Forelimb muscle (tissue), 1 donor: ENCODE results near the gene FAM107B. TPM values are rescaled to one million over a fixed set of nuclear protein-coding genes. Genes with fewer than 3 reads are reported as not detected.
"Not testable (repeated sequence)": the region's sequence is repeated elsewhere in the genome, so short reads cannot be mapped to it uniquely, and the experiment has no call there.

Experiments
- DNase-seq: peaks from one replicate; pipeline ENCODE4 v3.0.0-alpha.2; 2013; ENCODE audit warnings: low read depth
- polyA plus RNA-seq: library from polyadenylated mRNA; unstranded; fragments of 120-200 nt; gene quantifications from one replicate; pipeline ENCODE4 v1.2.1, GENCODE V29; 2013; ENCODE audit not compliant: insufficient read length

The FAM107B gene
- polyA plus RNA-seq, 1 donor = 17.7 TPM

DNA sequence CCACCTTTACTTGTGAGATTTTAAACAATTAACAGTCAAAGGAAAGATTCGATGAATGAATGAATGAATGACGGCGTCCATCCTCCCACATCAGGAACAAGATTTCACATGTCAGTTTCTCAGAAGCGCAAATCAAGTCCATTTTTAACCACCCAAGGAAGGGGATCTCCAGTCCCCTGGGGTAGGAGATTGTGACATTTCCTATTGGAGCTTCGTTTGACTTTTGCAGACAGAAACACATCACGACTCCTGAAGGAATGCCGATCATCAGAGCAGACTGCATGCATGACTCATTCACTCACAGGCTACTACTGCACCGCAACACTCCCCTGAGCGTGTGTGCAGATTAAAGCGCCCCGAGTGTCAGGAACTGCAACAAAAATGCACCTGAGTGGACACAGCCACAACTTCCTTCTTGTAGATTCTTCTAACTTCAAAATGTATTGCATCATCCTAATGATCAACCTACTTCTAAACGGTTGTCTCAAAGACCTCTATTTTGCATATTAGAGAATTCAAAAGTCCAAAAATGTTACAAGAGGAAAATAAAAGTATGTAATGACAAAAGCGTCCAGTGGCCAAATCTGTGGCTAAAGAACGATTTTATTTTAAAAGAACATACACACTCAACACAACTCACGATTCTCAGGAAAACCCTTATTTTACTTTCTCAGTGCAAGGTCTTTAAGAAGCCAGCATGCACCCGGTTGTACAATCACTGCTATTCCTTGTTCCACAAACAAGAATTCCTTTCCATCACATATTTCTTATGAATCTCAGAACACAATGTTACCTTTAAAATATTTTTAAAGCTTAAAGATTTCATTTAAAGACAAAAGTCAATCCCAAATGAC, 172.6 kb downstream of the FAM107B start:
- no peak for DNase-seq

DNA sequence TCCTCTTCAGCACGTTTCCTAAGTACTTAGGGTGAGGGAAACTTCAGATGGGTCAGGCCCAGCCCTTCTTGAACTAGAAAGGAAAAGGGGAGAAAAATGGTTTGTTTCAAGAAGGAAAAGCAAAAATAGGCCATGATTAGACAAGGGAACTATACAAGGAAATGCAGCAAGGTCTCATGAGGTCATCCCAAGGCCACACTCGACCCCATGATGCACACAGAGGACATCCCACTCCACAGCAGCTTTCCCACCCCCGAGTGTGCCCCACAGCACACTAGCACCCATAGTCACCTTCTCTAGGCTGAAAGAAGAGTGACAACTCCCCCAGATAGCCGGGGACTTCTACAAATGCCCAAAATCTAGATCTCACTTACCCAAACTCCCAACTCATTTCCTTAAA, 173.4 kb downstream of the FAM107B start:
- no peak for DNase-seq

DNA sequence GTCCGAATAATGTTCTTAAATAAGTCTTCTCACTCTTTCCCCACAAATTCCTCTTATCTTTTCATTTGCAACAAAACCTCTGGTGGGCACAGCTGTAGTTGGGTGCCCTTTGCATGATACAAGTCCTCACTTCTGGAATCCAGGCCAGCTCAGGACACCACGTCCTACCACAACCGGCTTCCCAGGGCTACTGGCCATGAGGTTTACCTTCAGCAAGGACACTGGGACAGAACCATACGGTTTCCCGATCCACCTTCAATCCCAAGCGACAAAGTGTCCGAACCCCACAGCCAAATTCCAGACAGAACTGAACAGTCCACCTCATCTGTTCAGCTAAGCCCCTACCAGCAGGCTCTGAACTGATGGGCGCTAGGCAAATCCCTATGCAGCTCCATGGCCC, 174.6 kb downstream of the FAM107B start:
- no peak for DNase-seq

DNA sequence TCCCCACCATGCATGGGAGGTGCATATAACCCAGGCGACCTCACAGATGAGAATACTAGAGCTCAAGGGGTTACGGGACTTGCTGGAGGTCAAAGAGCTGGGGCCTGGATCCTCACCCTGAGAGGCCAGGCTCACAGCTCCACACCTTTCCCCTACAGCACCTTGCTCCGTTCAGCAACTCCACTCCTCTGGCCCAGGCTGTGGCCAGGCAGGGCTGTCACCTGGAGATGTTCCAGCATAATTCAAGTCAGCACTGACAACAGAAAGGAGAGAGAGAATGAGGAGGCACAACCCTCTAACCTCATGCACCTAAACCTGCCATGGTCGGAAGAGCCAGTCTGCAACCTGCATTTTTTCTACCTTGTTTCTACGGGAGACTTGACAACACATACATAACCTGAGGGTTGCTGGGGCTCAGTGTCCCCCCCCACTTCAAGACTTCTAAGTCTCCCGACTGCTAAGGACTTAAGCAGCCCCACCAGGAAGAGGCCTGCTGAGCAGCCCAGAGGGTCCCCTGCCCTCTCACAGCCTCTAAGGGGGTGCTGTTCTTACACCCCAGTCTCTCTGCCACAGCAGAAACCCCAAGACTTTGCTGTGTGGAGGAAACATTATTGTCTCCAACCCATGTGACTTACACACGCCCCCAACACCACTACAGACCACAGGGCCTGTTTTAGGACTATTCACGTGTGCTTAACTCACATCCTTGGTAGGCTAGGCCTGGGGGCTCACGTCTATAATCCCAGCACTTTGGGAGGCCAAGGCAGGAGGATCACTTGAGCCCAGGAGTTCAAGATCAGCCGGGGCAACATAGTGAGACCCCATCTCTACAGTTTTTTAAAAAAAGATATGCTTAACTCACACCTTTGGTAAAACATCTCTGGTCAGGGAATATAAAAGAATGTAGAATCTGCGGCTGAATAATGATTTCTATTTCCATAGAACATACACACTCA, 175.6 kb downstream of the FAM107B start:
- DNase-seq = no peak

DNA sequence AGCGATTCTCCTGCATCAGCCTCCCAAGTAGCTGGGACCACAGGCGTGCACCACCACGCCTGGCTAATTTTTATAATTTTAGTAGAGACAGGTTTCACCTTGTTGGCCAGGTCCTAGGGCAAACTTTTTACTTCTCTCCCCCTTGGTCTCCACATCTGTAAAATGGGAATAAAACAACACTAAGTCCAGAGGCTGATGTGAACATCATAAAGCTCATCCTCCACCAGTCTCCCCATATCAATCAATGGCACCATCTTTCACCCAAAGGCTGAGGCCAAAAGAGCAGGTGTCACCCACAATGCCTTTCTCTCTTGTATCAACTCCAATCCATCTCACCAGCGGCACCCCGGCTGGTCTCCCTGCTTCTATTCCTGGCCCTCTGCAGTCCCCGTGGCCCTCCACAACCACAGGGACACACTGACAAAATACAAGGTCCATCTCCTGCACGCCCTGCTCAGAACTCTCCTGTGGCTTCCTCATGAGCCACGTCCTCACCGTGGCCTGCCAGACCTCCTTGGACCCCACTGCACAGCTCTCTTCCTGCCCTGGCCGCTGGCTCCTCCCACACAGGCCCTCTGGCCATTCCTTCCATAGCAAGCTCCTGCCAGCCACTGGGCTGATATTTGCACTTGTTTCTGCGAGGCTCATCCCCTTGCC, 179.0 kb downstream of the FAM107B start:
- no peak for DNase-seq

DNA sequence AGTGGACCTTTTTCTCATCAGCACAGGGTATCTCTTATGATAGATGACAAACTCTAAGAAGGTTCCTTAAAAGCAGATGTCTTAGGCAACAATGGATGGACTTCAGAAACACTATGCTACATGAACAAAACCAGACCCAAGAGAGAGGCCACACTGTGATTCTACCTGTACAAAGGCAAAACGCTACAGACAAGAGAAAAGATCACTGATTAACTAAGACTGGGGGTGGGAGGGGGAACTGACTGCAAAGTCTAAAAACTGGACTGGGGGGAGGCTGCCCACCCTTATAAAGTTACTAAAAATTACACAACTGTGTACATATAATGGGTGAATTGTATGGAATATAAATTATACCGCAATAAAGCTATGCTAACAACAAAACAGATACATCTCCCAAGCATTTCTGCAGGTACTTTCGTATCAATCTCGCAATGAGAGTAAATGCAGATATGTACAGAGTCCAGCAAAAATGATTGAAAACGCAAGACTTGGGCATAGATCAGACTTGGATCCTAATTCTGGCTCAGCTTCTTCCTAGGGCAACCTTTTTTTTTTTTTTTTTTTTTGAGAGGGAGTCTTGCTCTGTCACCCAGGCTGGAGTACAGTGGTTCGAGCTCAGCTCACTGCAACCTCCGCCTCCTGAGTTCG, 179.7 kb downstream of the FAM107B start:
- DNase-seq = no peak

DNA sequence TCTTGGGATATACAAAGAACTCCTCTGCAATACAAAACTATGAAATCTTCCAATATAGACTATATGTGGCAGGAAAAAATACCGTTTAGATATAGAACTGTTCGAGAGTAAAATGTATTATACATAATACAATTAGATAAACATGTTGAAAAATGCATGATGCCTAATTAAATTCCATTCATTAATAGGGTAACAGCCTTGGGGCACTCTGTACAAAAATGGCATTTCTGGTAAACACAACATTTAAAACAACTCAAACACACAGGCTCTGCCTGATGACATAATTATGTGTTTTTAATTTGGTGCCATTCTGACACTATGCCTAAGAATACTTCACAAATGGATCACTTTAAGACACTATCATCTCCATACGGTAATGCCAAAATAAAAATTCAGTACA, 180.9 kb downstream of the FAM107B start:
- no peak for DNase-seq

DNA sequence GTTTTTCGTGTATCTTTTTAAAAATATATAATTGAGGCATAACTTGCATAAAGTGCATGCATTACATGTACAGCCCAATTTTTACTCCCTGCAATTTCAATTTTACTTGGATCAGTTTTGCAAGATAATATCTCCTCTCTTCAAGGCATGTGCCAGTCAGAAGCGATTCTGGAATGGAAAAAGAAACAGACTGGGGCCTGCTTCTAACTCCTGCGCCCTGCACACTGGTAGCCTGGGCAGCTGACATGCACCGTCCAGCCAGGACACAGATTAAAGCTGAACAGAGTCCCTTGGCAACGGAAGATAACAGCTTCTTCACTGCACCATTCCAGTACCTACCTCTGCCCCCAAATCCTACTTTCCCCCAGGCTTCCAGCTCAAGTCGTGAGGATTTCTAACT, 182.1 kb downstream of the FAM107B start:
- DNase-seq = no peak

DNA sequence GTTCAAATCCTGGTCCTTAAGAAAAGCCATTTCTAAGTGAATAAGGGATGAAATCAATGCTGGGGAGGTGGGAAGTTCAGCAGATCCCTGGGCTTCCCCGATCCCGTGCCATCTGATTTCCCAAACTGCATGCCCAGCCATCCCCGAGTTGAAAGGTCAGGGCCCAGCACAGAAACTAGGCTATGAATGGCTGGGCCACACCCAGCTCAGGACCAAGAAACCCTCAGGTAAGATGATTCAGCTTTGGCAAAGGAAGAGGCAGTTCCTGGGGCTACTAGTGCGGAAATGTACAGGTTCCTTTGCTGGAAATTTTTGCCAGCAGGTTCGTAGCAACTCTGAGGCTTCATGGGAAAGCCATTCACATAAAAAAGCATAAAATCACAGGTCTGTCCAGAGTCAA, 182.7 kb downstream of the FAM107B start:
- DNase-seq = no peak

DNA sequence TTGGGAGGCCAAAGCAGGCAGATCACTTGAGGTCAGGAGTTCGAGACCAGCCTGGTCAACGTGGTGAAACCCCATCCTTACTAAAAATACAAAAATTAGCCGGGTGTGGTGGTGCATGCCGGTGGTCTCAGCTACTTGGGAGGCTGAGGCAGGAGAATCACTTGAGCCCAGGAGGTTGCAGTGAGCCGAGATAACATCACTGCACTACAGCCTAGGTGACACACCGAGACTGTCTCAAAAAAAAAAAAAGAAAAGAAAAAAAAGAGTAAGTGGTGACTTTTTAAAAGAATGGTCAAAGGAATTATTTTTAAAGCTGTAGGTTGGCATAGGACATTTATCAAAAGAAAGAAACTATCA, 185.8 kb downstream of the FAM107B start:
- not testable (repeated sequence) for DNase-seq

DNA sequence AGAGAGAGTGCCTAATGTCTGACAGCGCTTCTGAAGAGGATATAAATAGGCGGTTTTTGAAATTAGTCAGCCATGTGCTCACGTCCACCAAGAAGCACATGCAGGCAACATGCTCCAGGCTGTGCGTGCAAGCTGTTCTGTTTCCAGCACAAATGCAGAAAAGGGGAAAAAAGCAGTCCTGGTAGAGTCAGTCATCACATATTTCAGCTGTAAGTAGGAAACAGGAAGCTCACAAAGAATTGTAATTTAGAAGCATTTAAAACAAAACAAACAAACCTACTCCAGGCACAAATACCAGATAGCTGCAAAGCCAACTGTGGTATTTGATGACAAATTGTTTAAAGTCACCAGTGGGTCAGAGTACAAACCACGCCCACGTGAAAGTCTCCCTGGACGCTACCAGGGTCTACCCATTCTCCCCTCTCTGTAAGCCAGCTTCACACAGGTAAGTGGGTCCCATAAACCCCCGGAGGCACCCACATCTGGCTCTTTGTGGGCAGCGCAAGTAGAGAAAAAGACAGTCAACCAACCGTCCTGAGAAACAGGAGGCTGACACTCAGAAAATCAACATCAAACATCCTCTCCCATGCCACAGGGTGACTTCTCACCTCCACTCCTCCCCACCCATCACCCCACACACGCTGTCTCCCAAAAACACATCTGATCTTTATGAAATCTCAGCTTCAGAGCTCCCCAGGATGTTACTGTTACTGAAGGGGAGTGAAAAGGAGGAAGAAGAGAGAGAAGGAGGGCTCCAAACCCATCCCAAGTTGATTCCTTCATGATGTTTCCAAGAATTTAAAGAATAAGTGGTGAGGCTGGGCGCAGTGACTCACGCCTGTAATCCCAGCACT, 186.4 kb downstream of the FAM107B start:
- DNase-seq = no peak

DNA sequence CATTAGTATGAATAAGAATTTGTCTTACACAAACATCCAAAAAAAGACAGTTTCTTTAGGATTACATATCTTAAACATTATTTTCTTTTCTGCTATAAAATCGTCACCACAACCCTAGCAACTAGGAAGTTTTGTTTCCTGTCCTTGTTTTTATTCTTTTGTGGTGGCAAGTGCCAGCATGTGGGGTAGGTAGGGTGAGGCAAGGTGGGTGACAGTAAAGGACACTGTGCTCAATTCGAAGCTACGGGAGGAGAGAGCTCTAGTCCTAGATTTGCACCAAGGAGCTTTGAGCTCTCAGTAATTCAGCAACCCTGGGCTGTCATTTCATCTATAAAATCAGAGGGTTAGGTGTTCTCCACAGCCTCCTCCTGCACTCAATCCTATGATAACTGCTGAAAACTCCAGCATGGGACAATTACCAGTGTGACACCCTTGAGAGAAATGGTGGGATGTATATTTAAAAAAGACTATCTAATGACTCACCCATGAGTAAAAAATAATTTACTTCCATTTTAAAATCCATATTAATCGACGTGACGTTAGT, 187.1 kb downstream of the FAM107B start:
- no peak for DNase-seq

DNA sequence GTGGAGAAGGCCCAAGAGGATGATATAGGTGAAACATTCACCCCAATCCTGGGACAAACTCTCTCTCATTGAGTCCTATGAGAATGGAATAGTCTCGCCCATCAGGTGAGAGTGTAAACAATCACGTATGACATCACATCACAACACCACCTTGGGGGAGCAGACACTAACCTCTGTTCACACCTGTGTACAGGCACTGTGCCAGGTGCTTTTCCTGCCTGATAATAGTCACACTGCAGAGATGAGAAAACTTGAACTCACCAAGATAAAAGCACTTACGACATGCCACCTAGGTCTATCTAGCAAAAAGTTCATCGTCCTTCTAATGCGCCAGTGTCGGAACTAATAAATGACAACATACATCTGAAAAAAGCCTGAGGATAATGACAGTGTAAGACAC, 187.8 kb downstream of the FAM107B start:
- DNase-seq = no peak

DNA sequence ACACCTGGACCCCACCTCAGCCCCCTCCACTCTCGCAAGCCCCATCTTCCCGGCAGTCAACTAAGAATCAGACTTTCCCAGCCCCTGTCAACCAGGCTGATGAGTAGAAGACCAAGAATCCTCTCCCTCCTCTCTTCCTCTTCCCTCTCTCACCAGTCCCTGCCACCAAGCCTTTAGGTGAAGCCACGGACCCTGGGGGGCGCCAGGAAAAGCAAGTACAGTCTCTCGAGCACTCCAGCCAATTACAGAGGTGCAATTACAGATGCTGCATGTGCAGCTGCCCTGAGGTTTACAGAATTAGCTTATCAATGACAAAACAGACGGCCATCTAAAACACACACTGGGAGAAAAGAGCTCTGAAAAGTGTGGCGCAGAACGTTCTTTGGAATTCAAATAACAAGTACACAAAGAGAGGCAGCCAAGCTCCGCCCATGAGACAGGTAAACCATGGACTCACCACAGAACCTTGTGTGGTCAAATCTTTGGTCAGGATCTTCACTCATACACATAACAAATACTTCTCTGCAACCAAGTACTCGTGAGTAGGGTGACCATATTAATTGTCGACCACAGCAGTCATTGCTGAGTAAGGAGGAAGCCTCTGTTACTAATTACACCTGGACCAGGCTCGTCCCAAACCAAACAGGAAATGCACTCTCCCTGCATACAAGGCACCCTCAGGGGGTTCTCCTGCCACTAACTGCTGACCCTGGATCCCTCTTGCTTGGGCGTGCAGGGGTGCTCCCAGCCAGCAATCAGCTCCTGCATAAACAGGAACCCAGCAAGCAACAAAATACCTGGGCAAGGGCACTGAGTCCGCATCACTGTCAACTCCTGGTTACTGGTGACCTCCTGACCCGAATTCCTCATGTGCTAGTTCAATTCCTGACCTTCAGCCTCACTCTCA, 189.2 kb downstream of the FAM107B start:
- no peak for DNase-seq

DNA sequence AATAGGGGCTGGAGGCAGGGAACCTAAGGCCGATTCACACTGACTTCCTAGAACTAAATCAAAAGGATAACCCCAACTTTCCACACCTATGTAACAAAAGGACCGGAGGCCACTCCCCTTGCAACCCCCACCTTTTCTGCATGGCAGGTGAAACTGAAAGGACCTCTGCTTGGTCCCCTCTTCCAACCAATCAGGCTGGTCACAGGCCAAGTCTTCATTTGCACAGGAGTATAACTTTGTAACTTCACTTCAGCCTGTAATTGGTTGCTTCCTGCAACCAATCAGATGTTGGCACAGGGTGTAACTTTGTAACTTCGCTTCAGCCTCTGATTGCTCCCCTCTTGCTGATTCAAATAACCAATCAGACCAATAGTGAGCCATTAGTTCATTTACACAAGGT, 190.0 kb downstream of the FAM107B start:
- no peak for DNase-seq

DNA sequence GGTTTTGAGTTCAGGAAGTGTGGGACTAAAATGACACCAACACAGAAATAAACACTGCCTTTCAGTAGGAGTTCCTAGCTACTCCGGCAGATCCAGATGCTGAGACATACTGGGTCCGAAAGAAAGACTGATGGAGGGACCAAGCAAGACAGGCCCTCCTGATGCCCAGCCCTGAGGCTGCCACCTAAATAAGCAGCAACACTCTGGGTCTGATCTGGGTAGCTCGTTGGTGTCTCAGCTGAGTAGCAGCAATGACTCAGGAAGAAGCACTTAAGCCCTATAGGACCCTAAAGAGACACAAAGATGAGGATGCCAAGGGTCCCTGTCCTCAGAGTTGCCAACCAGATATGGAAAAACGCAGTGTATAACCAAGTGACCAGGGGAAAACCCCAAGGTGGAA, 190.7 kb downstream of the FAM107B start:
- no peak for DNase-seq

DNA sequence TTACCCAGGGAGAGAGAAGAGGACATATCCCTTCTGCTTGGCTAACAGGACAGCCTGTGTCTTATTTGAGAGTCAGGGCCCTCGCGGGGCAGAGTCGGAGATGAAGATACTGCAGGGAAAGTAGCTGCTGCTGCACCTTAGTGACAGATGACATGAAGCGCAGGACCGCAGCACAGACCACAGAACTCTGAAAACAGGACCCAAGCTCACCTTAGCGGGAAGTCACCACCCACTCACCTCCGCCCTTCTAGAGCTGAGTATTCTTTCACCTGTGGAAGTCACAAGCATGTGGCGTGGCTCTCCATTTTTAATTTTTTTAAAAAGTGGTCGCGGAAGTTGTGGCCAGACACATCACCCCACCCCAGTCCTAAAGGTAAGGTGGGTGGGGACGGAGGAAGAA, 191.4 kb downstream of the FAM107B start:
- DNase-seq = no peak

DNA sequence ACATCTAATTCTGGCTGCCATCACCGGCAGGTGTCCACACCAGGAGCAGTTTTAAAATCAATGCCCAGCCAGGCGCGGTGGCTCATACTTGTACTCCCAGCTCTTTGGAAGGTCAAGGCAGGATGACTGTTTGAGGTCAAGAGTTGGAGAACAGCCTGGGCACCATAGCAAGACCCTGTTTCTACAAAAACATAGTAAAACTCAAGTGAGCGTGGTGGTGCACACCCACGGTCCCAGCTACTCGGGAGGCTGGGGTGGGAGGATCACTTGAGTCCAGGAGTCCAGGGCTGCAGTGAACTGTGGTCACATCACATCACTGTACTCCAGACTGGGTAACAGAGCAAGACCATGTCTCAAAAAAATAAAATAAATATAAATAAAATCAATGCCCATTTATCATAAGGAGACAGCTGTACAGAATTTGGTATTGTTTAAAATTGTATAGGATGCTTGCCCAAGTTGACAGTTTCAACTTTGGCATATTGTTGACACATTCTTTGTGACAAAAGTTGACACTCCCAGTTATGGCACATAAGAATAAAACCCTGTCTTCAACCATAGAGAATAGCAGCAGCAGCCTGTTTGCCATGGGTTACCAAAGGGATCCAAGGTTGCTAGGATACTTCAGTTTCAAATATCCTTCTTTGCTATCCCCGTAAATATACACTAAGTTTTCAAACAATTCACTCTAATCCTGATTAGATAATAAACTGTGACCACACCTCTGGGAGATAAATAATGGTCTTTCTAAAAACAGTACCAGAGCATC, 193.0 kb downstream of the FAM107B start:
- no peak for DNase-seq
